Measurements from ENCODE around the gene HSPB1.

Gene HSPB1

GRCh38 chr7:76327610-76328009 is 25.1 kb downstream of the HSPB1 start:
- H3K9me2 ChIP-seq (ENCODE audit: low read depth, low read length): no peaks in the 10 kb centered on the region
- H3K36me3 ChIP-seq (ENCODE audit: insufficient read depth, low read length): peaks cover 95% of the 10 kb centered on the region
- no peaks in the 10 kb centered on the region for H3K4me1 ChIP-seq (ENCODE audit: insufficient read depth, low read length, severe bottlenecking)
- H3K27ac ChIP-seq (ENCODE audit: low read depth, low read length, poor library complexity, severe bottlenecking): no peak overlapping the region
- no peak for TF ChIP-seq CTCF (IDR thresholded peaks at IDR 0.05; ENCODE audit: low read length)
- no peak for TF ChIP-seq EZH2 (IDR thresholded peaks at IDR 0.05; ENCODE audit: borderline replicate concordance, low read length)
- H3K9ac ChIP-seq (ENCODE audit: low read length): no peak overlapping the region
- H3F3A ChIP-seq (ENCODE audit: insufficient read depth, low read length): no peaks in the 10 kb centered on the region
- no peak overlapping the region for H3K4me2 ChIP-seq (ENCODE audit: low read length)
- H3K9me3 ChIP-seq (ENCODE audit: low read length): no peaks in the 10 kb centered on the region
- no peaks in the 10 kb centered on the region for H3K27me3 ChIP-seq (ENCODE audit: insufficient read depth, low read length)
- H3K79me2 ChIP-seq (ENCODE audit: insufficient read depth, low read length): peaks cover 33% of the 10 kb centered on the region
- H2AFZ ChIP-seq (ENCODE audit: low read length): no peak overlapping the region
- H4K20me1 ChIP-seq (ENCODE audit: insufficient read depth, low read length): no peaks in the 10 kb centered on the region
- no peak overlapping the region for H3K4me3 ChIP-seq (ENCODE audit: low read depth, low read length, poor library complexity, severe bottlenecking)

- H3K9ac ChIP-seq (ENCODE audit: low read length): no peak overlapping the region
These were observed 25.9 kb downstream of the HSPB1 start for GRCh38 chr7:76328389-76328788.

GRCh38 chr7:76329479-76329878 is 27.0 kb downstream of the HSPB1 start:
- Histone ChIP-seq H3K36me3 (ENCODE audit: insufficient read depth, low read length) (peaks cover 93% of the 10 kb centered on the region), H3F3A (ENCODE audit: insufficient read depth, low read length) (no peaks in the 10 kb centered on the region)

More at GRCh38 chr7:76328389-76328788, 25.9 kb downstream of the HSPB1 start:
- no peaks in the 10 kb centered on the region for H3K9me2 ChIP-seq (ENCODE audit: low read depth, low read length)
- H3K4me3 ChIP-seq (ENCODE audit: low read depth, low read length, poor library complexity, severe bottlenecking): no peak overlapping the region
- no peak overlapping the region for H2AFZ ChIP-seq (ENCODE audit: low read length)
- H4K20me1 ChIP-seq (ENCODE audit: insufficient read depth, low read length): no peaks in the 10 kb centered on the region
- H3K36me3 ChIP-seq (ENCODE audit: insufficient read depth, low read length): peaks cover 92% of the 10 kb centered on the region
- no peak overlapping the region for H3K27ac ChIP-seq (ENCODE audit: low read depth, low read length, poor library complexity, severe bottlenecking)
- H3F3A ChIP-seq (ENCODE audit: insufficient read depth, low read length): no peaks in the 10 kb centered on the region
- TF ChIP-seq CTCF (IDR thresholded peaks at IDR 0.05; ENCODE audit: low read length) (no peak), EZH2 (IDR thresholded peaks at IDR 0.05; ENCODE audit: borderline replicate concordance, low read length) (no peak)
- H3K9me3 ChIP-seq (ENCODE audit: low read length): no peaks in the 10 kb centered on the region
- peaks cover 41% of the 10 kb centered on the region for H3K79me2 ChIP-seq (ENCODE audit: insufficient read depth, low read length)
- no peak overlapping the region for H3K4me2 ChIP-seq (ENCODE audit: low read length)
- no peaks in the 10 kb centered on the region for H3K4me1 ChIP-seq (ENCODE audit: insufficient read depth, low read length, severe bottlenecking)
- H3K27me3 ChIP-seq (ENCODE audit: insufficient read depth, low read length): no peaks in the 10 kb centered on the region

More at GRCh38 chr7:76329479-76329878, 27.0 kb downstream of the HSPB1 start:
- TF ChIP-seq CTCF (IDR thresholded peaks at IDR 0.05; ENCODE audit: low read length) (no peak), EZH2 (IDR thresholded peaks at IDR 0.05; ENCODE audit: borderline replicate concordance, low read length) (no peak)
- Histone ChIP-seq H3K27ac (ENCODE audit: low read depth, low read length, poor library complexity, severe bottlenecking) (no peak overlapping the region), H2AFZ (ENCODE audit: low read length) (no peak overlapping the region), H3K4me3 (ENCODE audit: low read depth, low read length, poor library complexity, severe bottlenecking) (no peak overlapping the region), H3K9me3 (ENCODE audit: low read length) (no peaks in the 10 kb centered on the region), H4K20me1 (ENCODE audit: insufficient read depth, low read length) (no peaks in the 10 kb centered on the region), H3K79me2 (ENCODE audit: insufficient read depth, low read length) (peaks cover 52% of the 10 kb centered on the region), H3K9me2 (ENCODE audit: low read depth, low read length) (no peaks in the 10 kb centered on the region), H3K9ac (ENCODE audit: low read length) (no peak overlapping the region), H3K27me3 (ENCODE audit: insufficient read depth, low read length) (no peaks in the 10 kb centered on the region), H3K4me2 (ENCODE audit: low read length) (no peak overlapping the region), H3K4me1 (ENCODE audit: insufficient read depth, low read length, severe bottlenecking) (no peaks in the 10 kb centered on the region)

All from OCI-LY1 (cell line).